ENCODE measurements around the gene FAM168B.

FAM168B gene

DNA sequence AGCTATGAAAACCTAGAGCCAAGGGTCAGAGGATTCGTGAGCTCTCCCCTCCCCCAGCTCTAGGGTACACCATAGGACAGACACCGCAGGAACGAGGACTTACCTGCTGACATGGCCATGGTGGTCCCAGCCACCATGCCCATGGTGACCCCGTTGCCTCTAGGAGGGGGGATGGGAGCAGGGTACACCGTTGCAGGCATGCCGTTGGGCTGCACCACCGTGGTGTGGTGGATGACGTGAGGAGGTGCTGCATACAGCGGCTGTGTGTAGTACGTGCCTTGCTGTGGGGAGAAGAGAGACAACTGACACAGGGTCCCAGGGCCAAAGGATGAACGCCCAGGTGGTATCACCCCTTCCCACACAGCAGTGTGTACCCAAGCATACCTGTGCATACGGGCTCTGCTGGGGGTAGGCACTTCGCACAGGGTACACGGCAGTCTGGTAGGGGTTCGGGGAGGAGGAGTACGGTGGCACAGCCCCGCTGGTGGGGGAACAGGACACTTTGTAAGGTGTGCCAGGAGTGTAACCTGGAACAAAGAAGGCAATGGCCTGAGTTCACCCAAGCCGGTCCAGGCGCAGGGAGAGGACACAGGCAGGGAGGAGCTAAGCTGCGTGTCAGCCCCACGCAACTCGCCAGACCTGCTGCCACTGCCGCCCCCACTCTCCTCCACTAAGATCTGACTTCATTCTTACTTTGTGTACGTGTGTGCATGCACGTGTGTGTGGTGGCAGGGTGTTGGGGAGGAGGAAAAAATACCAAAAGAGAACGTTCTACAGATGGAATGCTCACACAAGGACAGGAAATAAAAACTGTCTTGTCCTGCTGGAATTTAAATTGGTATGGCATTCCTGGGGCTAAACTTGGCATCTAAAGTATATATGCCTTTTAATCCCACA, 37.8 kb downstream of the FAM168B start:
- DNase-seq (ENCODE audit: low spot score), result no peak

DNA sequence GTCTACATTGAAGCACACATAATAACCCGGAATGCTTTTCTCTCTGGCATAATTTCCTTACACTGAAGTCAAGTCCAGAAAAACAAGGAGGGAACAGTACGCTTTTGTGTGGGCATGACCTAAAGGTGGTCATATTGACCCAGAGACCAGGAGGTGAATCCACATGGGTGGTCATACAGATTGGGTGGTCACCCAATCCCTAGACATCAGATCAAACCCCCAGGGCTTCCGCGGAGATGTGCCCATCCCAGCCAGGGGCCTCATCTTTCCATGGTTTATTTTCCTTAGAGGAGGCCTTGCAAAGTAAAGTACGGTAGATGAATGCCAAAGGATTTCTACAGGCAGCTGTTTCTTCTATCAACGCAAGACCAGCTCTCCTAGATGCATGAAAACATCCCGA, 38.8 kb downstream of the FAM168B start:
- no peak for DNase-seq (ENCODE audit: low spot score)

DNA sequence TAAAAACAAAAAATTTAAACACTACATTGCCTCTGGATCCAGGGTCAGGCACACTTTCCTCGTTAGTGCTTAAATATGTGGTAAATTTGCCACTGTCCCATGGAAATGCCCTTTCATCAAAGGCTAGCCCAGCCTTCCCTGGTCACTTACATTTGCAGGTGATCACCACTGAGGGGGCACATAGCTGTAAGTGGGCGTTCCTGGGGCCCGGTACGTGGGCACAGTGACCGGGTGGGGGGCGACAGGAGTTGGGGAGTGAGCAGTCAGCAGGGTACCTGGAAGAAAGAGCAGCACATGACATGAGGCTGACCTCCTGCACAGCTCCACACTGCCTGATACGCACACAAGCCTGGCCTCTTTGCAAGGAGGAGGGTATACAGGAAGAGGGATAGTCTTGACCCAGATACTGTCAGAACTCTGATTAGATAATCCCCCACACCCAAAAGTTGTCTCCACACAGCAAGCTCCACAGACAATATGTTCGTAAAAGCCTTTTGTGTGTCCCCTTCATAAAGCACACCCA, 40.5 kb downstream of the FAM168B start:
- DNase-seq (ENCODE audit: low spot score), result no peak

DNA sequence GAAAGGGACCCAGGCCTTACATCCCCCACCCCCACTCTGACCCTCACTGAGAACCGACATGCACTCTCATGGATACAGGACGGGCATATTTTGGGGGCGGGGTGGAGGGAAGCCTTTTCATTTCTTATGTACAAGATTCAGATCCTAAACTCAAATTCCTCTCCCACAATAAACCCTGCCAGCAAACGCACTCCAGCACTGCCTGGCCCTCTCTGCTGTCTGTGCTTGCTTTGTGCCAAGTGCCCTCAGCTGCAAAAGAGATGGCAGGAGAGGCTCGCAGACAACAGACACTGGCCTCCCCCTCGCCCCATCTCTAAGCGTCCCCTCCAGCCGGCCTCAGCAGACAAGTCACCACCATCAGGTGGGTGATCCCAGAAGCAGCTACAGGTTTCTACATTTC, 42.4 kb downstream of the FAM168B start:
- no peak for DNase-seq (ENCODE audit: low spot score)

DNA sequence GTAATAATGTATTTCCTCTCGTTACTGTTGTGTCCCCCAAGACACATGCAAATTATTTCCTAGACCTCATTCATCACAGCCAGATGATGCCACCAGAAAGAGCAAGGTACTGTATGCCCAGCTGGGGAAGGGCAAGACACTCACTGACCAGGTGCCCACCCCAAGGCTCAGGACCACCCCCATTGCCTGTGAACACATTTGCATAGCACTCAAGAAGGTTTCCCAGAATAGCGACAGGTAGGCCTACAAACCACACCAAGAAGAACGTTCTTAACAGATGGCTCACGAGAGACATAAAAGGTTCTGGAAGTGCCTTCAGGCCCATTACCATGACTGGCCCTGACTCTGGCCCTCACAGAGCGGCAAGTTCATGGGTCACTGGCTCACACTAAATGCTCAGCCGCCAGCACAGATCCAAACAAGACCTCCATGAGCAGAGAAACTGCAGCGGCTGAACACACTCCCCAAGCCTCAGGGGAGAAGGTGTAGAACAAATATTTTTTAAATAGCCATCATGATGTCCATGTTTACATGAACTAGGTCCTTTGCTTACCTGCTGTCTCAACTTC, 44.0 kb downstream of the FAM168B start:
- DNase-seq (ENCODE audit: low spot score), result no peak

DNA sequence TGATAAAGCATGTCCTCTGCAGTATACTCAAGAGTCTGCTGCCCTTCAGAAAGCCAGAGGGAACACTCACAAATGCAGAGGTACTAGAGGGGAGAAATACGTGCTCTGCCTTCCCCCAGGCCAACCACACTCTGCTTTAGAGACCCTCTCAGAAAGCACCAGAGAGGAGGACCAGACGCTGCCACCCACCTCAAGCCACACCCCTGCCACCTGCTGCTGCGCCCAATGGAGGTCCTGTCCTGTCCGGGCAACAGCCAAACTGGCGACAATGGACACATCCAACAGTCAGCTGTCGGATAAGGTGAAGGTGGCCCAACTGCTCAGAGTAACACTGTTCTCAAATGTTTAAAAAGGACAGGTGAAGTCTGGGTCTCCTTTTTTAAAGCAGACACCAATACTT, 44.6 kb downstream of the FAM168B start:
- no peak for DNase-seq (ENCODE audit: low spot score)

DNA sequence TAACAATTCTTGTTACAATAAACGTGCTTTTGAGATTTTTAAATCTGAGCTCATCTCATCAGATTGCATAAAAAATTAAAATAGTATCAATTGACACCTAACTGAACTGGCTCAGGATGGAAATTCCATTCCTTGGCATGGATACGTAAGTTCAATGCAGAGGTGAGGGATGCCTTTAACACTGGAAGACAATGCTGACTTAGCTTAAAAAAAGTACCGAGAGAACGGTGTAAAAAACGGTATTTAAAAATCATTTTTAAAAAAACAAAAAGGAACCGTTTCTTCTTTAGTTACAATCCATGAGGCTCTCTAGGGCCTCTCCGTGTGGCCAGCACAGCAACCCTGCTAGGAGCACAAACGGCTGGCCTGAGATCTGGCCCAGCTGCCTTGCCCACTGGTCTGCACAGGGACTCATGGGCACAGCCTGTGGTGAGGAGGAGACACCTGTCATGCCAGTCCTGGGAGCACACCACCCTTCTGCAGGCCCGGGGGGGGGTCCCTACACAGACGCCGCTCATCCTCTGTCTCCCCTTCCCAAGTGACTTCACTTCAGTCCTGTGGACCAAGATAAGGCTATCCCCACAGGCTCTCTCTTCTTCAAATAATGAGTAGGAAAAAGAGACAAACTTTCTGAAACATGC, 45.2 kb downstream of the FAM168B start:
- DNase-seq (ENCODE audit: low spot score), result no peak

DNA sequence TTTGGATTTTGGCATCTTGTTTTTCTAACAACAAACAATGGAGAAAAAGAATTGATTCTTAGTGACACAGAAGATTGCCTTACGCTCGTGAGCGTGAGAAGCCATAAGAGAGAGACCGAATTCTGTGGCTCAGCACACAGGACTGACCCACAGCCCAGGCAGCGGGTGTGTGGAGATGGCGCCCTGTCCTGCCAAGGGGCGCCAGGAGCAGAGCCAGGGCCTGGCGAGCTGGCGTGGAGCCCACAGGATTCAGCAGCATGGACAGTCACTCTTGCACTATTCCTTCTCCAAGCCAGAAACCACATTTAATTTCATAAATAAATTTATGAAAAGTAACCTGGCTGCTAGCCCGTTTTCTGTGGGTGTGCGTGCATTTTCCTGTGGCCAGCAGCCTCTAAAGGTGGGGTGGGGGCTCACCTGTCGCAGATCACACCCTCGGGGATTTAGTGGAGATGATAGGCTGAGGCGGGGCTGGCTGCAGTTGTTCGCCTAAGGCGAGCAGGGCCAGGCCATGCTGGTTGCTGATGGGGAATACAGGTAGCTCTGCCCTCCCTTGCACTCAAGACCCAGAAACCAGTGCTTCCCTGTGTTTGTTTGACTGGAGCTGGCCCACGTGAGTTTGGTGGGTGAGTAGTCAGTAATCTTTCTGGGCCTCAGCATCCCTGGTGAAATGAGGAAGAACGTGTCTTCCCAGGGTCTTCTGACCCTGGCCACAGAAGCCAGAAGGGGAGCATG, 46.2 kb downstream of the FAM168B start:
- no peak for DNase-seq (ENCODE audit: low spot score)

DNA sequence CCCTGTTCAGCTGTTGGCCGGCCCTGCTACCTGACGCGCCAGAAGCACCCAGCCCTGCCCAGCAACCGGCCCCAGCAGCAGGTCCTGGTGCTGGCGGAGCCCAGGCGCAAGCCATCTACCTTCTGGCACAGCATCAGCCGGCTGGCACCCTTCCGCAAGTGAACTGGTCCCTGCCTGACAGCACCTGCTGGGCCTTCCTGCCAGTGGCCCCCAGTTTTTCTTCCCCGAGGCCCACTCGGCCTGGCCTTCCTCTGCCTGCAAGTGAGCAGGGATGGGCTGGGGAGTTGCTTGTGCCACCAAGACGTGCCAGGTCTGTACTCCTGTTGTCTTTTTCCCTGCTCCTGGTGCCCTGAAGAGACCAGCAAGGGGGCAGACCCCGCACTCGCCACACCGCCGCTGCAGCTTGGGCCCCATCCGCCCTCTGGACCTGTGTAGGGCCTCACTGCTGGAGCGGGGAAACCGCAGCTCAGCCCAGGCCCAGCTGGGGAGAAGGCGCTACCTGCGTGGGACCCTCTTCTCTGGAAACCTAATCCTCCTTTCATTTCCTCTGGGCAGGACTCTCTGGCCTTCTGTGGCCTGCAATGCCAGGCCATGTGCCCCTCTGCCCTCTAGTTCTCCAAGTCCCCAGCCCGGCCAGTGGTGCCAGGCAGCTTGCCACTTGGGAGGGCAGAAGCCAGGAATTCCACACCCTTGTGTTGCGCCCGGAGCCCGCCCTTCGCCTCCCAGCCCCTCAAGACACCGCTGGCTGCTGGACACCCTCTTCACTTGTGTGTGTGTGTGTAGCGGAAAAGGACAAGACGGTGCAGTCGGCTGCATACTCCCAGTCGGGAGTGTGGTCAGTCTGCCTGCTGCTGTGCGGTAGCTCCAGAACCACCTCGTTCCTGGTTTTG, 47.0 kb downstream of the FAM168B start:
- no peak for DNase-seq (ENCODE audit: low spot score)

DNA sequence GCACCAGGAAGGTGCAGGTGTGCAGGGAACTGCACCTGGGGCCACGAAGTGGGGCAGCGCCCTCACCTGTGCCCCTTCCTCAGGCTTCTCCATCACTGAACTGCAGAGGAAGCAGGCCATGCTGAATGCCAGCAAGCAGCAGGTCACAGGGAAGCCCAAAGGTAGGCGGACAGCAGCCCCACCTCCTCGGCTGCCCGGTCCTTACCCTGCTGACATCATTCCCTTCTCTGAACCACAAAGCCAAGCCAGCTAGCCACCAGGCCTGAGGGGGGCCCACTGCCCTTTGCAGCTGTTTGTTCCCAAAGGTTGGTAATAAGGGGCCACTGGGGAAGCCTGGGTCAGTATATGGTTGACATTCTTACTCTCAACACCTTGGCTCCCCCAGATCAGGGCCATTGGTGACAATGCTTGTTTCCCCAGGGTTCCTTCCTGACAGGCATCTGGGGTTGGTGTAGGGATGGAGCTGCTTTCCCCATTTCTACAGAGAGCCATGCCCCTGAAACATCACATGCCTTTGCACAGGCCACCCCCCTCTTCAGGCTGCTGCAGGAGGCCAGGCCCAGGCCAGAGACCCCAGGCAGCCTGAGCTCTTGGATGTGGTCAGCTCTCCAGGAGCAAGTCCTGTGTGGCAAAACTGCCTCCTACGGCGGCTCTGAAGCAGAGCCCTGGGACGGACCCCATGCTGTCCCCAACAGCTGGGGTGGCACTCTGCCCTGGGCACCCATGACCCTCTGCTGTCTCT, 47.8 kb downstream of the FAM168B start:
- DNase-seq (ENCODE audit: low spot score), result no peak

DNA sequence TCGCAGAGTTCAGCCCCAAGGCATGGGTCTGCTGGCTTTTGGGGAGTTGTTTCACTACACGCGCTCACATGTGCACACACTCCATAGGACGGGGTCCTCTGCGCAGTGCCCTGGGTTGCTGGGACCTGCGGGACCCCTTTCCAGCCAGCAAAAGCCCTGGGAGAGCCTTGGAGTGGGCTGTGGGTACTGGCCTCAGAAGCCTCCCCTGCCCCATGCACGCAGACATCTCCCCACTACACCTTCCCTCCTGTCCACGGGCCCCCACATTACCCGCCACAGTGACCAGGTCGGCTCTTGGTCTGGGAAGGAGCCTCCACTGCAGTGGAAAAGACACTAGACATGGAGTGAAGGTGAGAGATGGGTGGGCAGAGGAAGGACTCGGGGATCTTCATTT, 48.5 kb downstream of the FAM168B start:
- no peak for DNase-seq (ENCODE audit: low spot score)

DNA sequence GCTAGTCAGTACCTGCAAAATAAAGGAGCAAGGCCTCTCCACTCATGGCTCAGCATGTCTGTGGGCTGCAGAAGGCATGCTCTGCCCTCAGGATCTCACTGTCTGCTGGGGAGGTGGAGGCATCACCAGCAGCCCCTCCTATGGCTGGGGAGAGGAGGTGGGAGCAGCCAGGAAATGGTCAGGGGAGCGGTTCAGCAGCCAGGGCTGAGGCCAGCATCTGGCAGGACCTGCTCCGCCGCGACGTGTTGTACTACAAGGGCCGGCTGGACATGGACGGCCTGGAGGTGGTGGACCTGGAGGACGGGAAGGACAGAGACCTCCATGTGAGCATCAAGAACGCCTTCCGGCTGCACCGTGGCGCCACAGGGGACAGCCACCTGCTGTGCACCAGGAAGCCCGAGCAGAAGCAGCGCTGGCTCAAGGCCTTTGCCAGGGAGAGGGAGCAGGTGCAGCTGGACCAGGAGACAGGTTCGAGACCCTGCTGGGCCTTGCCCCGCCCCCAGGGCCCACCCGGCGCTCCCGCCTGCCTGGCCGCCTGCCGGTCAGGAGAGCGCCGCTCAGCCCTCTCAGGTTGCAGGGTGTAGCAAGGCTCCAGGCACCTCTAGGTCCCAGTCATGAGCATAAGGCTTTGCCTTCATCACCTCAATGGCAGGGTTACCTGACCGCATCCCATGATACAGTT, 49.0 kb downstream of the FAM168B start:
- DNase-seq (ENCODE audit: low spot score), result no peak

DNA sequence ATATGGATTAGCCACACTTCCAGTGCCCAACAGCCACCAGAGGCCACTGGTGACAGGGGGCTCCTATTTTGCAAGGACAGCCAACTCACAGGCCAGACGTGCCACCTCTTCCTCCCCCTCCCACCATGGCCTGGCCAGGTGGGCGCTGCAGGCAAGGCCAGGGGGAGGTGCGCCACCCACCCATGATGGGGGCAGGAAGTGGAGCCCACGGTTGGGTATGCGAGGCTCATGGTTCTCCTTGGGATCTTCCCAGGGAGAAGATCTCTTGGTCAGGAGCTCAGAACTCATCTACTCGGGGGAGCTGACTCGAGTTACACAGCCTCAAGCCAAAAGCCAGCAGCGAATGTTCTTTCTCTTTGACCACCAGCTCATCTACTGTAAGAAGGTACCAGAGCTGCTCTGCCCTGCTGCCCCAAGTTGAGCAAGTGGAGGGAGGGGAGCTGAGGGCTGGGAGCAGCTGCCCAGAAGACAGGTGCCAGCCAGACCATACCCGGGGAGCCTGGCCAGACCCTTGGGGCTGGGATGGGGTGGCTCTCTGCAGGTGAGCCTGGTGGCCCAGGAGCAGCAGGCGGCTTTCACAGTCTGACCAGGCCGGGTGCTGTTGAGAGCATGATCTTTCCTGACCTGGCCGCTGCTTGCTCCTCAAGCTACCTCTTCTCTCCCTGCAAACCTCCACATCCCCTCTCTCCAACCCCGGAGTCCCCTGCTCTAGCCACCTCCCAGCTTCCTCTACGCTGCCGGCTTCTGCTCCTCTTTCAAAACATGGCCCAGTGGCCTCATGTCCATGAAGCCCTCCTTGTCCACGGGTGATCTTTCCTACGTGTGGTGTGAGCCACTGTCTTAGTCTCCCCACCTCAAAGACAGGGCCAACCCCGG, 49.8 kb downstream of the FAM168B start:
- DNase-seq (ENCODE audit: low spot score), result no peak

DNA sequence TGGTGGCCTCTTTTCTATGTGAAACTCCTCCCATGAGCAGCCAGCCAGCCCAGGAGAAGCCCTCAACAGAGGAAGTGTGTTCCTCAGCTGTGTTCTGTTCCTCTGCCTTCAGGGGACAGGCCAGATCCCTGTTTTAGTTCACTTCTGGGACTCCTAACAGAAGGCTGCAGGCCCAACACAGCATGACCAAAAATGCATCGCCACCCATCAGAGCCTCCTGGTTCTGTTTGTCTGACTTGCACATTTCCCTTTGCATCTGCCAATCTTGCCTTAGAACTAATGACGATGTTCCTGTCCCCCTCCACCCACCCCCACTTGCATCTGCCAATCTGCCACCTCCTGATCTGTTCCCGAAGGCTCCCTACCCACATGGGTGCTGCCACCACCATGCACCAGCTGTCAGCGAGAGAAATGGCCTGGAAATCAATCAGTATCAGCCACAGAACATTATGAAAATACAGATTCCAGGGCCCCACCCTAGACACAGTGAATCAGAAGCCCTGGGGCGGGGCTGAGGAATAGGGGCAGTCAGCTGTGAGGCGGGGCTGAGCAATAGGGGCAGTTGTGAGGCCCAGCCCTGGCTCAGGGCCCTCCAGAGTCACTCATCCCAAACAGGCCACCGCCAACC, 51.0 kb downstream of the FAM168B start:
- DNase-seq (ENCODE audit: low spot score), result no peak

DNA sequence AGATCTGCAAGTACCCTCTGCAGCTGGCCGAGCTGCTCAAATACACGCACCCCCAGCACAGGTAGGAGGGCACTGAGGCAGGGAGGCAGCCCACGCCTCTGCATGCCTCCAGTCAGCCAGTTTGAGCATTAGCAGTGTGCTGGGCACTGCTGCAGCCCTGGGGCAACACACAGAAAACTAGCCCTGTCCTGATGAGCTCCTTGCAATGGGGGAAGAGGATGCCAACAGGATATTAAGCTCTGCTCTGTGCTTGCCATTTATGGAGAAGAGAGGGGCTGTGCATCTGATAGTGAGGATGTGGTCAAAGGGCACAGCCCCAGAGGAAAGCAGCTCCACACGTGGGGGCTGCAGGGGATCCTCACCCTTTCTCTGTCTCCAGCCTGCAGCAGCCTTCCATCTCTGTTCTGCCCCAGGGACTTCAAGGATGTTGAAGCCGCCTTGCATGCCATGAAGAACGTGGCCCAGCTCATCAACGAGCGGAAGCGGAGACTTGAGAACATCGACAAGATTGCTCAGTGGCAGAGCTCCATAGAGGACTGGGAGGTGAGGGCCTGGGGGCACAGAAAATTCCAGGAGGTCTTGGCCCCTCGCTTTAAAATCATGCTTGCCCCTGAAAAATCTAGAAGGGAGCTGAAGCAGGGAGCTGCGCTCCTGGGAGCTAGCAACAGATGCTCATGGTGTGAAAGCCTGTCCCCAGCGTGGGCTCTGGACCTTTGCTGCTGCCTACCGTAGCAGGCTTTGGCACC, 51.7 kb downstream of the FAM168B start:
- no peak for DNase-seq (ENCODE audit: low spot score)

DNA sequence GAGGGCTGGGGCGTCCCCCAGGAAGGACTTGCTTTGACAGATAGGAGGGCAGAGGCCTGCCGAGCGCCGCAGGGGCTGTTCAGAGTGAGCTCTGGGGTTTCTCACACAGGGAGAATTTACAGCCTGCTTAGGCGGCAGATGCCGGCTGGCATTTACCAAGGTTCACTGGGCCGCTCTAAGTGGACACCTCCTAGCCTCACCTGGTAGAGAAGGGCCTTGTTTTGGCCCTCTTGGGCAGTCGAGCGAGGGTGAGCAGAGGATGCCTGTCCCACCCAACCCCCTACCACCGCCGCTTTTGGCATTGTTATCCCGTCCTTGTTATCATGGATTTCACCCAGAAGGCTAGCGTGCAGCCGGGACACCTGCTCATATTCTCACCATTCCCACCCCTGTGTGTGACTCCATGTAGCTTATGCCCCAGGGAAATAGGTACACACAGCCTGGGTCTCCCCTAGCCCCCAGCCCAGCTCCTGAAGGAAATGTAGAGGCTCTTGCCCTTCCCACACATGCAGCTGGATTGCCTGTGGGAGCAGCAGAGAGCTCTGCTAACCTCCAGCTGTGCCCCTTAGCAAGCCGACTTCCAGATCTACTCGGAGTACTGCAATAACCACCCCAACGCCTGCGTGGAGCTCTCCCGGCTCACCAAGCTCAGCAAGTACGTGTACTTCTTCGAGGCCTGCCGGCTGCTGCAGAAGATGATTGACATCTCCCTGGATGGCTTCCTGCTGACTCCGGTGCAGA, 52.4 kb downstream of the FAM168B start:
- DNase-seq (ENCODE audit: low spot score), result no peak
